ENCODE data around the gene FAT1. TPM values are rescaled to one million over a fixed set of nuclear protein-coding genes. Genes with fewer than 3 reads are reported as not detected.

Gene FAT1
- total RNA-seq, 1 donor from 2014 or later, result 61.8 TPM

GRCh38 chr4:186634591-186635128 is 89.0 kb downstream of the FAT1 start:
- intact Hi-C loops (cut with micrococcal nuclease), result no loop called here
- no peak for DNase-seq
- ATAC-seq, result no peak

- no peak for DNase-seq
- intact Hi-C loops (cut with micrococcal nuclease), result no loop called here
- no peak for ATAC-seq
These were observed 89.8 kb downstream of the FAT1 start for GRCh38 chr4:186633844-186634243.

GRCh38 chr4:186630128-186630527 is 93.5 kb downstream of the FAT1 start:
- intact Hi-C loops (cut with micrococcal nuclease), result no loop called here
- ATAC-seq, result no peak
- DNase-seq, result no peak

GRCh38 chr4:186628058-186628711 is 95.5 kb downstream of the FAT1 start:
- intact Hi-C loops (cut with micrococcal nuclease), result no loop called here
- ATAC-seq, result no peak
- no peak for DNase-seq

- intact Hi-C loops (cut with micrococcal nuclease), result no loop called here
- ATAC-seq (no peak), DNase-seq (no peak)
These were observed 96.3 kb downstream of the FAT1 start for GRCh38 chr4:186627226-186627865.

- DNase-seq, result no peak
- ATAC-seq, result no peak
These were observed 98.7 kb downstream of the FAT1 start for GRCh38 chr4:186624951-186625350.

GRCh38 chr4:186623546-186623945 is 100.1 kb downstream of the FAT1 start:
- no peak for ATAC-seq
- no peak for DNase-seq
- intact Hi-C loops (cut with micrococcal nuclease), result no loop called here

More at GRCh38 chr4:186624951-186625350, 98.7 kb downstream of the FAT1 start:
- intact Hi-C loops (cut with micrococcal nuclease), result no loop called here

GRCh38 chr4:186622788-186623464 is 100.7 kb downstream of the FAT1 start:
- ATAC-seq (peak; percentile 63), DNase-seq (no peak)
- intact Hi-C loops (cut with micrococcal nuclease), result no loop called here

GRCh38 chr4:186621959-186622553 is 101.6 kb downstream of the FAT1 start:
- peak; percentile 38 for ATAC-seq
- intact Hi-C loops (cut with micrococcal nuclease), result no loop called here
- DNase-seq, result no peak

- DNase-seq (no peak), ATAC-seq (no peak)
- intact Hi-C loops (cut with micrococcal nuclease), result no loop called here
These were observed 104.6 kb downstream of the FAT1 start for GRCh38 chr4:186619088-186619487.

GRCh38 chr4:186617921-186618320 is 105.7 kb downstream of the FAT1 start:
- ATAC-seq (no peak), DNase-seq (no peak)
- intact Hi-C loops (cut with micrococcal nuclease), result no loop called here

- DNase-seq, result no peak
- intact Hi-C loops (cut with micrococcal nuclease), result no loop called here
- ATAC-seq, result no peak
These were observed 116.2 kb downstream of the FAT1 start for GRCh38 chr4:186607490-186607889.

GRCh38 chr4:186606591-186606992 is 117.1 kb downstream of the FAT1 start:
- intact Hi-C loops (cut with micrococcal nuclease), result no loop called here
- DNase-seq (no peak), ATAC-seq (no peak)

GRCh38 chr4:186605261-186605865 is 118.3 kb downstream of the FAT1 start:
- no peak for DNase-seq
- intact Hi-C loops (cut with micrococcal nuclease), result no loop called here
- no peak for ATAC-seq

- intact Hi-C loops (cut with micrococcal nuclease), result no loop called here
- DNase-seq (no peak), ATAC-seq (no peak)
These were observed 119.4 kb downstream of the FAT1 start for GRCh38 chr4:186604124-186604807.

GRCh38 chr4:186602978-186603377 is 120.7 kb downstream of the FAT1 start:
- no peak for DNase-seq
- no peak for ATAC-seq
- intact Hi-C loops (cut with micrococcal nuclease), result no loop called here

- ATAC-seq (no peak), DNase-seq (no peak)
- intact Hi-C loops (cut with micrococcal nuclease), result no loop called here
These were observed 124.2 kb downstream of the FAT1 start for GRCh38 chr4:186599483-186599882.

- intact Hi-C loops (cut with micrococcal nuclease), result no loop called here
- ATAC-seq, result no peak
- no peak for DNase-seq
These were observed 125.0 kb downstream of the FAT1 start for GRCh38 chr4:186598686-186599085.

- ATAC-seq (no peak), DNase-seq (no peak)
- intact Hi-C loops (cut with micrococcal nuclease), result no loop called here
These were observed 126.7 kb downstream of the FAT1 start for GRCh38 chr4:186596850-186597390.
